Umbilical cord (tissue), 1 donor: ENCODE measurements around the gene C1orf52. TPM values are rescaled to one million over a fixed set of nuclear protein-coding genes. Genes with fewer than 3 reads are reported as not detected.

Experiments
- total RNA-seq: library from RNA; depleted of rRNA; stranded (reverse); fragments of >200 nt; gene quantifications from one replicate; pipeline ENCODE4 v1.2.3, GENCODE V29; 2014; ENCODE audit warnings: low replicate concordance; ENCODE audit not compliant: insufficient read depth

C1orf52 gene
- total RNA-seq, 1 donor from 2014 or later = 22.9 TPM

Other genes with a start within 250 kb of the C1orf52 start
- 2.6 TPM for gene MCOLN3, start 211.2 kb downstream of the C1orf52 start, total RNA-seq
- gene SYDE2, start 58.6 kb downstream of the C1orf52 start, total RNA-seq = 56.8 TPM
- gene BCL10, start 17.0 kb upstream of the C1orf52 start, total RNA-seq = 24.6 TPM
- 57.3 TPM for gene DDAH1, start 205.5 kb upstream of the C1orf52 start, total RNA-seq